Measurements from ENCODE around the gene SREBF1. TPM values are rescaled to one million over a fixed set of nuclear protein-coding genes. Genes with fewer than 3 reads are reported as not detected.
A peak's percentile ranks its signal among the peaks of the same experiment; 100 is the strongest.

The SREBF1 gene
- total RNA-seq, 5 donors from 2014 or later (not counting 1 experiment from before 2014, with no cell fraction given): 24.6 to 279 (median 38.9) TPM

DNA sequence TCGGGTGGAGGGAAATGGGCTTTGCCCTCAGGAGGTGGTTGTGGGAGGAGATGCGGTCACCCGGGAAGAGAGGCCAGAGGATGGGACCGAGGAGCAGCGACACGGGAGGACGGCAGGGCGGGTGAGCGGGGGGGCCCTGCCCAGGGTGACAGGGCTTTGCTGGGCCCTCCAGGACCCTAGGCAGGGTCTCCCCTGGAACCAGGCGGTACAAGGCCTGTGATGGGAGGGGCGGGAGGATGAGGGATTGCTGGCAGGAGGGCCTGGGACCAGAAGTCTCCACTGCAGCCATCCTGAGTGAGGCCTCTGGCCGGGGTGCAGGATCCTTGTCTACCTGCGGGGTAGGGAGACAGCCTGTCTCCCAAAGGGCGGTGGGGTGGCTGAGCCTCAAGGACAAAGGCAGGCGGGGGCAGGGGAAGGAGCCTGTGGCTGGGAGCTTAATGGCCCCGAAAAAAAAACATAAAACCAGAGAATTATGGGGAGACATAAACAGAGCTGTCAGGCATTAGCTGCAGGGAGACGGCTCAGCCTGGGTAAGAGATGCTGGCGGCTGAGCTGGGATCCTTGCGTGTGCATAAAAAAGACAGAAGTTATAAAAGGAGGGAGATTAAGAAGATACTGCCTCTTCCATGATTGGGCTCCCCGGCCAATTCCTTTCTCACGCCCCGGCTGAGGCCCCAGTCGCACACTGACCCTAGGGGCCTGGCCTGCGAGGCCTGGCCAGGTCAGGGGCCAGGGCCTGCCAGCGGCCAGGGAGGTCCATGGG, 66.7 kb downstream of the SREBF1 start:
- H3K9me3 Mint-ChIP-seq: no peaks in the 10 kb centered on the region
- ChIA-PET POLR2A (interaction anchor here in 1 of 2 donors (0.5 kb wide), 1 partner anchor 22 kb away, joined by 3 read pairs; no protein-coding TSS in a partner anchor), CTCF (no interaction called here)
- peaks cover 18 to 28% (median 19%) of the 10 kb centered on the region in 3 donors for H3K4me1 Mint-ChIP-seq
- Histone ChIP-seq H3K36me3 (ENCODE audit: control insufficient read depth in 2 of 2, extremely low read depth in 1 of 2, insufficient read depth in 1 of 2, low read length in 1 of 2) (no peaks in the 10 kb centered on the region), H3K4me3 (ENCODE audit: control insufficient read depth in 1 of 2, extremely low read depth in 1 of 2, low read length in 1 of 2) (no peak overlapping the region), H3K27me3 (replicated peaks in 1 of 2; ENCODE audit: control insufficient read depth in 2 of 2, extremely low read depth in 1 of 2, insufficient read depth in 2 of 2, low read length in 1 of 2) (no peaks in the 10 kb centered on the region), H3K9me3 (no peaks in the 10 kb centered on the region), H3K4me1 (ENCODE audit: control insufficient read depth in 1 of 2, extremely low read depth in 1 of 2, insufficient read depth in 2 of 2, low read length in 2 of 2) (peaks cover 4 to 15% of the 10 kb centered on the region in 2 experiments), H3K27ac (ENCODE audit: low read length) (no peak overlapping the region)
- no peak overlapping the region for H3K4me3 Mint-ChIP-seq
- H3K27ac Mint-ChIP-seq: no peak overlapping the region
- H3K36me3 Mint-ChIP-seq: no peaks in the 10 kb centered on the region
- ATAC-seq (replicated peaks in 1 of 4) (no peak), DNase-seq (no peak)
- no peaks in the 10 kb centered on the region for H3K27me3 Mint-ChIP-seq
- 96% methylated on average over 21 of the region's 25 CpGs for WGBS (ENCODE audit: insufficient coverage)

GRCh38 chr17:17768424-17769088, 68.2 kb downstream of the SREBF1 start:
- no peak for DNase-seq
- Mint-ChIP-seq H3K27me3 (no peaks in the 10 kb centered on the region), H3K36me3 (peaks cover 3% of the 10 kb centered on the region), H3K4me1 (peaks cover 26 to 28% (median 27%) of the 10 kb centered on the region in 3 donors), H3K27ac (no peak overlapping the region), H3K4me3 (no peak overlapping the region), H3K9me3 (no peaks in the 10 kb centered on the region)
- H3K4me1 ChIP-seq (ENCODE audit: control insufficient read depth in 1 of 2, extremely low read depth in 1 of 2, insufficient read depth in 2 of 2, low read length in 2 of 2): peaks cover 9 to 15% of the 10 kb centered on the region in 2 experiments
- no peaks in the 10 kb centered on the region for H3K36me3 ChIP-seq (ENCODE audit: control insufficient read depth in 2 of 2, extremely low read depth in 1 of 2, insufficient read depth in 1 of 2, low read length in 1 of 2)
- ChIA-PET CTCF (no interaction called here), POLR2A (no interaction called here)
- 74% methylated on average over 13 of the region's 14 CpGs for WGBS (ENCODE audit: insufficient coverage)
- H3K27ac ChIP-seq (ENCODE audit: low read length): no peak overlapping the region
- no peaks in the 10 kb centered on the region for H3K9me3 ChIP-seq
- H3K27me3 ChIP-seq (replicated peaks in 1 of 2; ENCODE audit: control insufficient read depth in 2 of 2, extremely low read depth in 1 of 2, insufficient read depth in 2 of 2, low read length in 1 of 2): no peaks in the 10 kb centered on the region
- H3K4me3 ChIP-seq (ENCODE audit: control insufficient read depth in 1 of 2, extremely low read depth in 1 of 2, low read length in 1 of 2): no peak overlapping the region
- no peak for ATAC-seq (replicated peaks in 1 of 4)

- ChIA-PET CTCF (no interaction called here), POLR2A (no interaction called here)
- no peaks in the 10 kb centered on the region for H3K27me3 ChIP-seq (replicated peaks in 1 of 2; ENCODE audit: control insufficient read depth in 2 of 2, extremely low read depth in 1 of 2, insufficient read depth in 2 of 2, low read length in 1 of 2)
- no peaks in the 10 kb centered on the region for H3K9me3 ChIP-seq
- Mint-ChIP-seq H3K4me3 (no peak overlapping the region), H3K36me3 (peaks cover 3% of the 10 kb centered on the region), H3K27me3 (no peaks in the 10 kb centered on the region), H3K27ac (no peak overlapping the region), H3K4me1 (peaks cover 24 to 28% (median 28%) of the 10 kb centered on the region in 3 donors), H3K9me3 (no peaks in the 10 kb centered on the region)
- WGBS (ENCODE audit: insufficient coverage): 96% methylated on average over 3 of the region's 6 CpGs
- peaks cover 0 to 3% of the 10 kb centered on the region in 2 donors for H3K36me3 ChIP-seq (ENCODE audit: control insufficient read depth in 2 of 2, extremely low read depth in 1 of 2, insufficient read depth in 1 of 2, low read length in 1 of 2)
- DNase-seq: no peak
- no peak overlapping the region for H3K4me3 ChIP-seq (ENCODE audit: control insufficient read depth in 1 of 2, extremely low read depth in 1 of 2, low read length in 1 of 2)
- peaks cover 9 to 15% of the 10 kb centered on the region in 2 experiments for H3K4me1 ChIP-seq (ENCODE audit: control insufficient read depth in 1 of 2, extremely low read depth in 1 of 2, insufficient read depth in 2 of 2, low read length in 2 of 2)
- H3K27ac ChIP-seq (ENCODE audit: low read length): no peak overlapping the region
- no peak for ATAC-seq (replicated peaks in 1 of 4)
Observed at GRCh38 chr17:17767887-17768418, 68.8 kb downstream of the SREBF1 start.

DNA sequence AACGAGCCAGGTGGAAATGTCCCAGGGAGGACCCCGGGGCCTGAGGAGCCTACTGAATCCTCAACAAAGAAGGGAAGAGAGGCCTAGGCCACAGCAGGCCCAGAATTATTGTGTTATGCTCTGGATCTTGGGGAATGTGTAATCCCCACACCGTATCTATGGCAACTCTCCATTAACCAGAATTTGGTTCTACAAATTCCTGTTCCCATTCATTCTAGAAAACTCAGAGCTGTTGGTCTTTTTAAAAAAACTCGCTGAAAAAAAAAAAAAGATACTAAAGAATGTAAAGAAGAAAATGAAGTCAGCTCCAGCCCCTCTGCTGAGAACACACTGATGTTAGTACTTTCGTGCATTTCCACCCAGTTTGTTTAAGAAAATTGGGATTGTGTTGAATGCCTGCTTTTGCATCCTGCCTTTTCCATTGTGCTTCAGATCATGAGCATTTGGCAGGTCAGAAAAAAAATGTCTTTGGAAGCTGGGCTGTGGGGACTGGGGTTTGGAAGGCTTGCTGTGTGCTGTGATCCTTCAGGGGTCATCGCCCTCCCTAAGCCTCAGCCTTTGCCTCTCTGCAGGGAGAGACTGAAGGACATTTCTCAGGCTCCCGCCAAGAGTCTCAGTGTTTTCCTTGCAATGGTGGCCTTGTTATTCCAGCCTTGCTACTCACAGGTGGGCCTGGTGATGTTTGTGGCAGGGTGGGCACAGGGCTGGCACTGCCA, 69.5 kb downstream of the SREBF1 start:
- WGBS (ENCODE audit: insufficient coverage): 95% methylated on average over 2 of the region's 7 CpGs
- H3K4me3 Mint-ChIP-seq: no peak overlapping the region
- ChIA-PET CTCF (no interaction called here), POLR2A (interaction anchor here in 1 of 2 donors (0.6 kb wide), 1 partner anchor 38 kb away, joined by 3 read pairs; no protein-coding TSS in a partner anchor)
- no peaks in the 10 kb centered on the region for H3K9me3 ChIP-seq
- no peak overlapping the region for H3K4me3 ChIP-seq (ENCODE audit: control insufficient read depth in 1 of 2, extremely low read depth in 1 of 2, low read length in 1 of 2)
- peaks cover 3% of the 10 kb centered on the region for H3K36me3 Mint-ChIP-seq
- ATAC-seq (replicated peaks in 1 of 4): no peak
- H3K27ac Mint-ChIP-seq: no peak overlapping the region
- no peaks in the 10 kb centered on the region for H3K27me3 Mint-ChIP-seq
- H3K36me3 ChIP-seq (ENCODE audit: control insufficient read depth in 2 of 2, extremely low read depth in 1 of 2, insufficient read depth in 1 of 2, low read length in 1 of 2): peaks cover 0 to 4% of the 10 kb centered on the region in 2 donors
- no peak for DNase-seq
- H3K27me3 ChIP-seq (replicated peaks in 1 of 2; ENCODE audit: control insufficient read depth in 2 of 2, extremely low read depth in 1 of 2, insufficient read depth in 2 of 2, low read length in 1 of 2): no peaks in the 10 kb centered on the region
- peaks cover 24 to 28% (median 25%) of the 10 kb centered on the region in 3 donors for H3K4me1 Mint-ChIP-seq
- H3K4me1 ChIP-seq (ENCODE audit: control insufficient read depth in 1 of 2, extremely low read depth in 1 of 2, insufficient read depth in 2 of 2, low read length in 2 of 2): peaks cover 9 to 15% of the 10 kb centered on the region in 2 experiments
- H3K9me3 Mint-ChIP-seq: no peaks in the 10 kb centered on the region
- no peak overlapping the region for H3K27ac ChIP-seq (ENCODE audit: low read length)

DNA sequence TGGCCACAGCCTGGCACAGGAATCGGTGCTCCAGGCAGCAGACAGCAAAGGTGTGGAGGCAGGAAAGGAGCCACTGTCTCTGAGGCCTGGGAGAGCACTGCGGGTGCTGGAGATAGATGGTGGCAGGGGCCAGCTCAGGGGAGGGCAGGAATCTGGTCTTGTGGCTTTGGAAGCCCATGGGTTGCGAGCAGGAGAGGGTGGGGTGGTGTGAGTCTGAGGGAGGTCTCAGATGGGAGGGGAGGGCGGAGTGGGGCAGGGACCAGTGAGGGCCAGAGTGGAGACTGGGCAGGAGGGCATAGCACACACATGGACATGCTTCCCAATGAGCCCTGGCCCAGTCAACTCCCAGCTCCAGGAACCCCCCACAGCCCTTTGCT, 70.1 kb downstream of the SREBF1 start:
- H3K9me3 Mint-ChIP-seq: no peaks in the 10 kb centered on the region
- Histone ChIP-seq H3K4me3 (ENCODE audit: control insufficient read depth in 1 of 2, extremely low read depth in 1 of 2, low read length in 1 of 2) (no peak overlapping the region), H3K36me3 (ENCODE audit: control insufficient read depth in 2 of 2, extremely low read depth in 1 of 2, insufficient read depth in 1 of 2, low read length in 1 of 2) (peaks cover 0 to 4% of the 10 kb centered on the region in 2 donors), H3K27me3 (replicated peaks in 1 of 2; ENCODE audit: control insufficient read depth in 2 of 2, extremely low read depth in 1 of 2, insufficient read depth in 2 of 2, low read length in 1 of 2) (no peaks in the 10 kb centered on the region), H3K4me1 (ENCODE audit: control insufficient read depth in 1 of 2, extremely low read depth in 1 of 2, insufficient read depth in 2 of 2, low read length in 2 of 2) (peaks cover 9 to 15% of the 10 kb centered on the region in 2 experiments), H3K9me3 (no peaks in the 10 kb centered on the region), H3K27ac (ENCODE audit: low read length) (no peak overlapping the region)
- no peaks in the 10 kb centered on the region for H3K27me3 Mint-ChIP-seq
- peak overlapping the region in 1 of 2 donors; percentile 46 for H3K27ac Mint-ChIP-seq
- 100% methylated on average over 2 of the region's 4 CpGs for WGBS (ENCODE audit: insufficient coverage)
- no peak for ATAC-seq (replicated peaks in 1 of 4)
- DNase-seq: no peak
- peak overlapping the region in 1 of 3 donors; percentile 57 for H3K4me3 Mint-ChIP-seq
- peaks cover 22 to 28% (median 24%) of the 10 kb centered on the region in 3 donors for H3K4me1 Mint-ChIP-seq
- ChIA-PET POLR2A (interaction anchor here in 1 of 2 donors (0.6 kb wide), 1 partner anchor 37 kb away, joined by 3 read pairs; no protein-coding TSS in a partner anchor), CTCF (no interaction called here)
- peaks cover 3% of the 10 kb centered on the region for H3K36me3 Mint-ChIP-seq

All from T-cell (primary cell).